Prostate gland (tissue), 2 donors: ENCODE data around the gene ATP2C1.

Experiments
- POLR2A ChIP-seq: fragments of 450-650 bp; IDR thresholded peaks from one replicate; pipeline ENCODE4 v1.6.1; 2016; ENCODE audit warnings: antibody characterized with exemption, mild to moderate bottlenecking
- POLR2AphosphoS5 ChIP-seq: sonication (generic); formaldehyde crosslinking; IDR thresholded peaks from one replicate; pipeline ENCODE4 v1.6.1; 2017; ENCODE audit warnings: antibody characterized with exemption
- TF ChIP-seq, protein P1 (sequence below), 4 experiments: fragments of 200-600 bp in 2 of 4; fragments of 450-650 bp in 2 of 4; sonication (generic) in 2 of 4; IDR thresholded peaks; 1 replicate in 3 of 4; 2 replicates in 1 of 4; pipeline ENCODE4 v1.5.1; 2016 to 2019; ENCODE audit warnings: antibody characterized with exemption in 4 of 4, mild to moderate bottlenecking in 2 of 4, moderate library complexity in 2 of 4

- TF ChIP-seq, protein P1, sequence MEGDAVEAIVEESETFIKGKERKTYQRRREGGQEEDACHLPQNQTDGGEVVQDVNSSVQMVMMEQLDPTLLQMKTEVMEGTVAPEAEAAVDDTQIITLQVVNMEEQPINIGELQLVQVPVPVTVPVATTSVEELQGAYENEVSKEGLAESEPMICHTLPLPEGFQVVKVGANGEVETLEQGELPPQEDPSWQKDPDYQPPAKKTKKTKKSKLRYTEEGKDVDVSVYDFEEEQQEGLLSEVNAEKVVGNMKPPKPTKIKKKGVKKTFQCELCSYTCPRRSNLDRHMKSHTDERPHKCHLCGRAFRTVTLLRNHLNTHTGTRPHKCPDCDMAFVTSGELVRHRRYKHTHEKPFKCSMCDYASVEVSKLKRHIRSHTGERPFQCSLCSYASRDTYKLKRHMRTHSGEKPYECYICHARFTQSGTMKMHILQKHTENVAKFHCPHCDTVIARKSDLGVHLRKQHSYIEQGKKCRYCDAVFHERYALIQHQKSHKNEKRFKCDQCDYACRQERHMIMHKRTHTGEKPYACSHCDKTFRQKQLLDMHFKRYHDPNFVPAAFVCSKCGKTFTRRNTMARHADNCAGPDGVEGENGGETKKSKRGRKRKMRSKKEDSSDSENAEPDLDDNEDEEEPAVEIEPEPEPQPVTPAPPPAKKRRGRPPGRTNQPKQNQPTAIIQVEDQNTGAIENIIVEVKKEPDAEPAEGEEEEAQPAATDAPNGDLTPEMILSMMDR (IDR thresholded peaks at IDR 0.05): no peak
- TF ChIP-seq POLR2A (no peak), POLR2AphosphoS5 (no peak)
These were observed 32.6 kb downstream of the ATP2C1 start for GRCh38 chr3:130926504-130926903.
